Measurements from ENCODE around the gene NEK8. TPM values are rescaled to one million over a fixed set of nuclear protein-coding genes. Genes with fewer than 3 reads are reported as not detected.

The NEK8 gene
- 10 to 100 TPM in 2 of 3 donors, 1 to 10 TPM in 1; 7.1 to 13.8 (median 12.4) TPM for polyA plus RNA-seq (ENCODE audit: insufficient read length in 3 of 3)
- long read RNA-seq, donor 1: 0 reads
- long read RNA-seq, donor 2: 0 reads
- long read RNA-seq, donor 3: 0 reads
- long read RNA-seq, donor 4: 0 reads
- long read RNA-seq, donor 5: 0 reads
- long read RNA-seq, donor 6, partial matches to known transcripts: 6 of 6 reads
- long read RNA-seq, donor 6, other reads (novel, unspliced or antisense): 0 of 6 reads
- long read RNA-seq, donor 7, partial matches to known transcripts: 0 of 1 reads
- long read RNA-seq, donor 7, other reads (novel, unspliced or antisense): 0 of 1 reads
- long read RNA-seq, donor 8: 0 reads
- long read RNA-seq, donor 9, partial matches to known transcripts: 0 of 1 reads
- long read RNA-seq, donor 9, other reads (novel, unspliced or antisense): 0 of 1 reads
- long read RNA-seq, donor 10, partial matches to known transcripts: 0 of 1 reads
- long read RNA-seq, donor 10, other reads (novel, unspliced or antisense): 0 of 1 reads
- long read RNA-seq, donor 11: 0 reads
- long read RNA-seq, donor 12, partial matches to known transcripts: 0 of 2 reads
- long read RNA-seq, donor 12, other reads (novel, unspliced or antisense): 0 of 2 reads
- long read RNA-seq, donor 13, partial matches to known transcripts: 0 of 1 reads
- long read RNA-seq, donor 13, other reads (novel, unspliced or antisense): 0 of 1 reads
- long read RNA-seq, donor 14: 0 reads
- long read RNA-seq, donor 15: 0 reads
- long read RNA-seq, donor 16, partial matches to known transcripts: 0 of 1 reads
- long read RNA-seq, donor 16, other reads (novel, unspliced or antisense): 0 of 1 reads

- peak; percentile 93 for DNase-seq
These were observed at the start of gene NEK8 for GRCh38 chr17:28728364-28729200. NEK8 (plus strand) TSS chr17:28728788; CDS start chr17:28728814, 26 bp downstream.

DNA sequence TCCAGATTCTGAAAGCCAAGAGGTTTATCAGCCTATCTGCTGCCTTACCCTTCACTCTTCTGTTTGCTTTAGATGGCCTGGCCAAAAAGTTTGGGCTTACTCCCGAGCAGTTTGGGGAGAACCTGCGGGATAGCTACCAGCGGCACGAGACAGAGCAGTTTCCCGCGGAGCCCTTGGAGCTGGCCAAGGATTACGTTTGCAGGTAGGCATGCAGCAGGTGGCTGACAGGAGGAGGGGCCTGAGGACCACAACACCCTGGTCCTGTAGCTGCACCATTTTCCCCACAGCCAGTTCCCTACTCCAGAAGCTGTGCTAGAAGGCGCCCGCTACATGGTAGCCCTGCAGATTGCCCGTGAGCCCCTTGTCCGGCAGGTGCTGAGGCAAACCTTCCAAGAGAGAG, 45.9 kb upstream of the NEK8 start:
- DNase-seq: no peak

- DNase-seq: peak; percentile 41
These were observed 43.6 kb upstream of the NEK8 start for GRCh38 chr17:28684963-28685362.

- DNase-seq: no peak
These were observed 43.2 kb upstream of the NEK8 start for GRCh38 chr17:28685366-28685765.

DNA sequence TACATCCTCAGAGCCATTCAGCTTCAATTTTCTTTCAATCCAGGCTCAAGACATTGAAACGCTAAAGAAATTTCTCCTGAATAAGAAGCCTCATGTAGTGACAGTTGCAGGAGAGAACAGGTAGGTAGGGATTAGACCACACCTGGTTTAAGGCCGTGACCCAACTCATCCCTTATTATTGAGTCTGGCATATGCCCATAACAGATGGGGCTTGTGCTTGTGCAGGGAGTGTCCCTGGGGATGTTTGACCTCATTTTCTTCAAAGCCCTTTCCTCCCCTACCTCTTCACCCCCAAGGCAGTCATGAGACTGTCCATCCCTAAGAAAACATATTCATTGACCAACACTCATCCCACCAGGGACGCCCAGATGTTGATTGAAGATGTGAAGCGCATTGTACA, 42.3 kb upstream of the NEK8 start:
- DNase-seq: no peak

DNA sequence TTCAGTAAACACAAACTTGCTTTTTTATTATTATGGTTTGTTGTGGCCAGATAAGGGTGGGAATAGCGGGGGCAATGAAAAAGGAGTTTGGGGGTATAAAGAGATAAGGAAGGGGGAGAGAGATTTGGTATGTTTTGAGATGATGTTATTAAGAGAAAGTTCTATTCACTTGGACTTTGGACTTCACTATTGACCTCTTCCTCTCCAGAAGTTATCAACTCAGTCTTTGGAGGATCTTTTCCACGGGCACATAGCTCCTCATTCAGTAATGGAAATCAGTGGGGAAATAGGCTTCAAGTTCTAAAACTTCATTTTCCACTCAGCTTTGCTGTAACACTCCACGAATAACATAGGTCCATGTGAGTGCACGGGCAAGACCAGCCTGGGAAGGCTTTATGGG, 40.1 kb upstream of the NEK8 start:
- no peak for DNase-seq

DNA sequence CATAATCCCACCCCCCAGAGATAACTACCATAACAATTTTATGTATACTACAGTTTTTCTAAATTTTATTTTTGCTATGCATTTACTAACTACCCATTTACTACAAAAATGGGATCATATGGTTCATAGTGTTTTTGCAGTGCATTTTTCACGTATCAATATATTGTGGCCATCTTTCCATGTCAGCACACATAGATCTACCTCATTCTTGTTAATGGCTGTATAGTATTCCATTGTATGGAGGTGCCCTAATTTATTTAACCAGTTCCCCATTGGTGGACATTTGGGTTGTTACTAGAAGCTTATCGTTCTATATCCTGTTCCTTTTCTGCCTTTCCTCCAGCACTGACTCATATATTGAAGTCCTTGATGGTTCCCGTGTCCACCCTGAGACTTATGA, 39.6 kb upstream of the NEK8 start:
- DNase-seq: no peak

DNA sequence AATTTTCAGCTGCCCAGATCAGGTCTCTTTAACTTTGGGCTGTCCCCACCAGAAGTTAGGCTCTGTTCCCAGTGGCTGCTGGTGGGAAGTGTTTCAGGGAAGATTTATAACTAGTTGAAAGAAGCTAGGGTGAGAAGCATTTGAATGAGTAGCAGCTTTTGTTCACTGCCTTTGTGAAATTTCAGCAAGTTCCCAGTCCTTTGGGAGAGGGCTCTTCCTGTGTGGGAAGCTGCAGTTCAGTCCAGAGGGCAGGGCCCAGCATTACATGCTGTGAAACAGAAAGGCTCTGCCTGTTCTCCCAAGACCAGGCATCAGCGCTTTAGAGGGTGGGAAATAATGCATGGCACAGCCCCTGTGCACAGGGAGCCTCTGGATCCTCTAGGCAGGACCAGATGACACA, 34.7 kb upstream of the NEK8 start:
- no peak for DNase-seq

DNA sequence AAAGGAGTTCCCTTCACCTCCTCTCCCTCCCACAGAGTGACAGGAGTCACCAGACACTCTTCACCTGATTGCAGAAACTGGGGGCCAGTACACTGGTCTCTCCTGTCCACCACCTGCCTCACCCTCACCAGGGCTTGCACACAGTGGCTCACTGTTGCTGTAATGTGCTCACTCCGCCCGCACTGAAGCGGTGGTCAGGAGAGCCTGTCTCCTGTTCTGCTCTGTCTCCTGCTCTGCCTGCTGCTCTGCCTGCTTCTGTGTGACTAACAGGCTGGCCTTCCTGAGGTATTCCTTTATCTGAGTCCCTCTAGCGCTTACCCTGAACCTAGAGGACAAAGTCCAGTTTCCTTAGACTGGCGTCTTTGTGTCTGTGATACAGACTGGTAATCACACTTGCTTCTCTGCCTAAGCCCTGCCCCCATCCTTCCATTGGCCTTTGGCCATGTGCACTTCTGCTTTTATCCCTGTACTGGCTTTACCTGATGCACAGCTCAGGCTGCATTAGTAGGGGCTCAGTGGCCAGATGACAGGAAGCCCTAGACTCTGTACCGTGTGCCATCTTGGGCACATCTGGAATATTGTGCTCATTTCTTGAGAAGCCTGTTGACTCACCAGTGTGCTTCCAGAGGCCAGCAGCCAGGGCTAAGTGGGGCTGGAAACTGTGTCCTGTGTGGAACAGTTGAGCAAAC, 30.2 kb upstream of the NEK8 start:
- DNase-seq: peak; percentile 17

- DNase-seq: no peak
These were observed 28.3 kb upstream of the NEK8 start for GRCh38 chr17:28700278-28700677.

GRCh38 chr17:28700830-28701492, 27.6 kb upstream of the NEK8 start:
- DNase-seq: no peak

DNA sequence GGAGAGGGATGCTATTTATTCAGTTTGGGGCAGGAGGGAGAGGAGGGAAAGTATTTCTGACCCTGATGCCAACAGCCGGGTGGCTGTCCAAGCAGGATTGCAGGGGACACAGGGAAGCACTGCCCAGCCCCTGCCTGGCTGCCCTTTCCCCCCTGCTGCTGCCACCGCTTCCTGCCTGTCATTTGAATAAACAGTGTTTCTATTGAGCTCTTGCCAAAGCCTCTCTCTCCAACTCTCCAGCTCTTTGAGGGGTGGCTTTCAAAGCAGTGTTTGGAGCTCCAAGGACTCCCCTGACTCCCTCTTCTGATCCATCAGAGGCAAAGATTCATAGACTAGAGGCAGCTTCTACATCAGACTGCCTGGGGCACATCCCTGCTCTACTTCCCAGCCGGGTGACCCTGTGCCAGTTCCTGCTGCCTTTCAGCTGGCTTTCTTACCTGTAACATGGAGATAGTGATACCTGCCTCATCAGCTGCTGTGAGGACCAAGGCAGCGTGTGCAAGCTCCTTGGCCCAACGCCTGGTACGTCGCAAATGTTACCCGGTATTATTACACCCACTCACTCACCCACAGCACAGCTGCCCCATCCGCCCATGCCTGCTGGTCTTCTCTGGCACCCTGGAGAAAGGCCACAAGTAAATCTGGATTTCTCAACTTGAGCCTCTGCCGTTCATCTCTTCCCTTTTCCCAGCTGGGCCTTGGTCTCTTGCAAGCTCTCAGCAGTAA, 26.4 kb upstream of the NEK8 start:
- no peak for DNase-seq

DNA sequence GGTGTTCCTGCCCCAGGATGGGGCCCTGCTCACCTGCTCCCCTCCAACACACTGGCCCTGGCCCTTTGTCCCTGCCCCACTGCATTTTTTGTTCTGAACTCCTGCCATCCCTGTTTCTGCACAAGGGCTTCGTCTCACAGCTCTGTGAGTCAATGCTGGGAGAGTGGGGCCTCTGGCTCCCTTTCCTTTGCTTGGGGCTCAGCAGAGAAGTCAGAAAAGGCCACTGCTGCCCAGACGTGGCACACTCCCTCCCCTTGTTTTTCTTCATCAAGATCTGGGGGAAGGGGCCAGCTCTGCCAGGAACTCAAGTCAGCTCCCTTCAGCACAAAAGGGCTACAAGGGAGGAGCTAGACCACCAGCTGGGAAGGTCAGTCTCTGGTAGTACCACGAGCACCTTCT, 25.8 kb upstream of the NEK8 start:
- no peak for DNase-seq

DNA sequence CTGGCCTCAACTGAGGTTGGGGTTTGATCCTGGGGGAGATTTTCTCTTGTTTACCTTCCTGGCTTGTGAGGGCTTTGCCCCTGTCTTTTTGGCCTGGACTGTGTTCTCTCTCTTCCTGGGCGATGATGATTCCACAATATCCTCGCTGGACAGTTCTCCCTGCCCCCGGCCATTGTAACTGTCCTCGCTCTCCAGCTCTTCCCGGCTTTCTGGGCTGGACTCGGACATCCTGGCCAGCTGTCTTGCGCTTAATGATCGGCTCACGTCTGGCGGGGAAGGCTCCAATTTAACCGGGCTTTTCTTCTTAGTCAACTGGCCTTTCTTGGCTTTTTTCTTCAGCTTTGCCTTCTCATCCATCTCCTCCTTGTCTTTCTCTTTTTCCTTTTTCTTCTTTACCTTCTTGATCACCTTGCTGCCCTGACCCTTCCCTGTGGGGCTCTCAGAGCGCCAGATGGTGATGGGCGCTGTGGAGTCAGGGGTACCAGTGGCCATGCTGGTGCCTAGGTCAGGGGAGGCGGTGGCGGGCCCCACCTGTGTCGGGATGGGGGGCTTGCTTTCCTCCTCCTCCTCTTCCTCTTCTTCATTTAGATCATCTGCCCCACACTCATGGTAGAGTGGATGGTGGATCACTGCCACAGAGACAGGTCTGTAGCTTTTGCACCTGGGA, 24.9 kb upstream of the NEK8 start:
- no peak for DNase-seq

GRCh38 chr17:28704219-28704858, 24.2 kb upstream of the NEK8 start:
- no peak for DNase-seq

GRCh38 chr17:28705074-28705659, 23.4 kb upstream of the NEK8 start:
- no peak for DNase-seq

- no peak for DNase-seq
These were observed 22.8 kb upstream of the NEK8 start for GRCh38 chr17:28705728-28706334.
